SK-N-DZ (cell line): ENCODE data around the gene UBR7.

Experiments used
- DNase-seq: peaks from one replicate; pipeline ENCODE4 v3.0.0-alpha.2; 2015; ENCODE audit warnings: low spot score

The UBR7 gene

GRCh38 chr14:93249128-93249831, 42.2 kb downstream of the UBR7 start:
- DNase-seq, result no peak

GRCh38 chr14:93262446-93262845, 55.4 kb downstream of the UBR7 start:
- no peak for DNase-seq

GRCh38 chr14:93263416-93263815, 56.4 kb downstream of the UBR7 start:
- DNase-seq, result no peak

GRCh38 chr14:93266127-93266526, 59.1 kb downstream of the UBR7 start:
- no peak for DNase-seq

GRCh38 chr14:93267149-93267711, 60.2 kb downstream of the UBR7 start:
- no peak for DNase-seq

GRCh38 chr14:93268406-93268805, 61.4 kb downstream of the UBR7 start:
- no peak for DNase-seq

- DNase-seq, result no peak
Observed at GRCh38 chr14:93269341-93270068, 62.4 kb downstream of the UBR7 start.

GRCh38 chr14:93271111-93271510, 64.1 kb downstream of the UBR7 start:
- no peak for DNase-seq

- no peak for DNase-seq
Observed at GRCh38 chr14:93274055-93274806, 67.2 kb downstream of the UBR7 start.

- DNase-seq, result no peak
Observed at GRCh38 chr14:93276031-93276716, 69.1 kb downstream of the UBR7 start.
